ENCODE data around the gene DTWD2. TPM values are rescaled to one million over a fixed set of nuclear protein-coding genes. Genes with fewer than 3 reads are reported as not detected.
"Not testable (repeated sequence)": the region's sequence is repeated elsewhere in the genome, so short reads cannot be mapped to it uniquely, and the experiment has no call there.

DTWD2 gene
- total RNA-seq, 3 donors from 2014 or later (not counting 1 experiment from before 2014, with no cell fraction given): 3.7 to 6.0 (median 4.1) TPM

- ATAC-seq (no peak), DNase-seq (no peak)
- H3K4me1 Mint-ChIP-seq: no peaks in the 10 kb centered on the region
- no peaks in the 10 kb centered on the region for H3K27me3 Mint-ChIP-seq (ENCODE audit: low read depth in 2 of 2)
- Histone ChIP-seq H3K4me1 (ENCODE audit: control insufficient read depth, insufficient read depth, low read length) (no peaks in the 10 kb centered on the region), H3K9me3 (ENCODE audit: control insufficient read depth, insufficient read depth, low read length) (no peaks in the 10 kb centered on the region), H3K27me3 (ENCODE audit: control insufficient read depth, insufficient read depth, low read length) (no peaks in the 10 kb centered on the region), H3K27ac (ENCODE audit: low read length) (no peak overlapping the region), H3K36me3 (ENCODE audit: control insufficient read depth, insufficient read depth, low read length) (peaks cover 2% of the 10 kb centered on the region), H3K4me3 (ENCODE audit: low read length) (no peak overlapping the region)
- 78% methylated on average over 1 of the region's 2 CpGs for WGBS (ENCODE audit: insufficient coverage)
- H3K9me3 Mint-ChIP-seq: no peaks in the 10 kb centered on the region
- TF ChIP-seq CTCF (IDR thresholded peaks at IDR 0.05): no peak
- no peak overlapping the region for H3K4me3 Mint-ChIP-seq
- H3K36me3 Mint-ChIP-seq: no peaks in the 10 kb centered on the region
- intact Hi-C loops (cut with micrococcal nuclease): no loop called here
- H3K27ac Mint-ChIP-seq: no peak overlapping the region
These were observed 99.8 kb downstream of the DTWD2 start for GRCh38 chr5:118888556-118888955.

- TF ChIP-seq CTCF (IDR thresholded peaks at IDR 0.05): no peak
- H3K36me3 Mint-ChIP-seq: no peaks in the 10 kb centered on the region
- ATAC-seq: peak in 1 of 3 donors; percentile 55
- DNase-seq: no peak
- Histone ChIP-seq H3K27ac (ENCODE audit: low read length) (no peak overlapping the region), H3K27me3 (ENCODE audit: control insufficient read depth, insufficient read depth, low read length) (no peaks in the 10 kb centered on the region), H3K4me3 (ENCODE audit: low read length) (no peak overlapping the region), H3K36me3 (ENCODE audit: control insufficient read depth, insufficient read depth, low read length) (no peaks in the 10 kb centered on the region), H3K4me1 (ENCODE audit: control insufficient read depth, insufficient read depth, low read length) (no peaks in the 10 kb centered on the region), H3K9me3 (ENCODE audit: control insufficient read depth, insufficient read depth, low read length) (no peaks in the 10 kb centered on the region)
- H3K27me3 Mint-ChIP-seq (ENCODE audit: low read depth in 2 of 2): no peaks in the 10 kb centered on the region
- no peak overlapping the region for H3K4me3 Mint-ChIP-seq
- peaks cover 4 to 6% of the 10 kb centered on the region in 2 donors for H3K4me1 Mint-ChIP-seq
- intact Hi-C loops (cut with micrococcal nuclease): no loop called here
- H3K9me3 Mint-ChIP-seq: no peaks in the 10 kb centered on the region
- WGBS (ENCODE audit: insufficient coverage): 42% methylated on average over 2 of the region's 2 CpGs
- H3K27ac Mint-ChIP-seq: no peak overlapping the region
These were observed 105.0 kb downstream of the DTWD2 start for GRCh38 chr5:118883362-118883761.

- H3K36me3 Mint-ChIP-seq: no peaks in the 10 kb centered on the region
- Histone ChIP-seq H3K4me3 (ENCODE audit: low read length) (no peak overlapping the region), H3K27ac (ENCODE audit: low read length) (no peak overlapping the region), H3K9me3 (ENCODE audit: control insufficient read depth, insufficient read depth, low read length) (no peaks in the 10 kb centered on the region), H3K27me3 (ENCODE audit: control insufficient read depth, insufficient read depth, low read length) (no peaks in the 10 kb centered on the region), H3K36me3 (ENCODE audit: control insufficient read depth, insufficient read depth, low read length) (no peaks in the 10 kb centered on the region), H3K4me1 (ENCODE audit: control insufficient read depth, insufficient read depth, low read length) (no peaks in the 10 kb centered on the region)
- H3K27me3 Mint-ChIP-seq (ENCODE audit: low read depth in 2 of 2): no peaks in the 10 kb centered on the region
- H3K27ac Mint-ChIP-seq: no peak overlapping the region
- DNase-seq: no peak
- no peak for ATAC-seq
- peaks cover 0 to under 1% of the 10 kb centered on the region in 2 donors for H3K9me3 Mint-ChIP-seq
- H3K4me1 Mint-ChIP-seq: peaks cover 4 to 6% of the 10 kb centered on the region in 2 donors
- H3K4me3 Mint-ChIP-seq: no peak overlapping the region
- 88% methylated on average over 3 of the region's 3 CpGs for WGBS (ENCODE audit: insufficient coverage)
- intact Hi-C loops (cut with micrococcal nuclease): no loop called here
- no peak for TF ChIP-seq CTCF (IDR thresholded peaks at IDR 0.05)
These were observed 105.7 kb downstream of the DTWD2 start for GRCh38 chr5:118882666-118883065.

GRCh38 chr5:118876852-118877251 is 111.5 kb downstream of the DTWD2 start:
- Mint-ChIP-seq H3K36me3 (peaks cover 29% of the 10 kb centered on the region), H3K9me3 (peaks cover 12 to 28% of the 10 kb centered on the region in 2 donors)
- H3K9me3 ChIP-seq (ENCODE audit: control insufficient read depth, insufficient read depth, low read length): peaks cover 13% of the 10 kb centered on the region
- H3K4me1 ChIP-seq (ENCODE audit: control insufficient read depth, insufficient read depth, low read length); intact Hi-C loops (cut with micrococcal nuclease); H3K27me3 Mint-ChIP-seq (ENCODE audit: low read depth in 2 of 2); H3K27ac ChIP-seq (ENCODE audit: low read length); H3K4me3 ChIP-seq (ENCODE audit: low read length); H3K36me3 ChIP-seq (ENCODE audit: control insufficient read depth, insufficient read depth, low read length); H3K4me1 Mint-ChIP-seq; DNase-seq; H3K27me3 ChIP-seq (ENCODE audit: control insufficient read depth, insufficient read depth, low read length); H3K4me3 Mint-ChIP-seq; ATAC-seq; H3K27ac Mint-ChIP-seq: not testable (repeated sequence)
- 100% methylated on average over 1 of the region's 3 CpGs for WGBS (ENCODE audit: insufficient coverage)

Data from natural killer cell (primary cell).